ENCODE measurements around the gene SLC35F1. TPM values are rescaled to one million over a fixed set of nuclear protein-coding genes. Genes with fewer than 3 reads are reported as not detected.

The SLC35F1 gene
- polyA plus RNA-seq, 1 donor: 5.1 TPM

- H3K36me3 ChIP-seq (ENCODE audit: control insufficient read depth, insufficient read depth, low read length): no peaks in the 10 kb centered on the region
- no peaks in the 10 kb centered on the region for H3K27me3 ChIP-seq (ENCODE audit: control insufficient read depth, insufficient read depth, low read length)
- no CpG with 5 or more reads among the region's 1 CpG for WGBS (ENCODE audit: insufficient coverage, low lambda C conversion rate)
- no peaks in the 10 kb centered on the region for H3K9me3 ChIP-seq (ENCODE audit: control insufficient read depth, low read depth, low read length)
- no peak overlapping the region for H3K27ac ChIP-seq (ENCODE audit: low read length)
- no peak overlapping the region for H3K4me3 ChIP-seq (ENCODE audit: low read length)
- no peak for DNase-seq
- H3K4me1 ChIP-seq (ENCODE audit: control insufficient read depth, insufficient read depth, low read length): no peaks in the 10 kb centered on the region
Observed at GRCh38 chr6:118202517-118202916, 295.5 kb downstream of the SLC35F1 start.

- Histone ChIP-seq H3K36me3 (ENCODE audit: control insufficient read depth, insufficient read depth, low read length) (no peaks in the 10 kb centered on the region), H3K9me3 (ENCODE audit: control insufficient read depth, low read depth, low read length) (no peaks in the 10 kb centered on the region), H3K4me3 (ENCODE audit: low read length) (no peak overlapping the region), H3K27me3 (ENCODE audit: control insufficient read depth, insufficient read depth, low read length) (no peaks in the 10 kb centered on the region), H3K27ac (ENCODE audit: low read length) (no peak overlapping the region), H3K4me1 (ENCODE audit: control insufficient read depth, insufficient read depth, low read length) (no peaks in the 10 kb centered on the region)
- DNase-seq: no peak
Observed at GRCh38 chr6:118203545-118203944, 296.5 kb downstream of the SLC35F1 start.

- H3K4me3 ChIP-seq (ENCODE audit: low read length): no peak overlapping the region
- H3K27me3 ChIP-seq (ENCODE audit: control insufficient read depth, insufficient read depth, low read length): no peaks in the 10 kb centered on the region
- H3K4me1 ChIP-seq (ENCODE audit: control insufficient read depth, insufficient read depth, low read length): no peaks in the 10 kb centered on the region
- H3K9me3 ChIP-seq (ENCODE audit: control insufficient read depth, low read depth, low read length): no peaks in the 10 kb centered on the region
- DNase-seq: no peak
- WGBS (ENCODE audit: insufficient coverage, low lambda C conversion rate): no CpG with 5 or more reads among the region's 1 CpG
- no peaks in the 10 kb centered on the region for H3K36me3 ChIP-seq (ENCODE audit: control insufficient read depth, insufficient read depth, low read length)
- no peak overlapping the region for H3K27ac ChIP-seq (ENCODE audit: low read length)
Observed at GRCh38 chr6:118206221-118206620, 299.2 kb downstream of the SLC35F1 start.

- Histone ChIP-seq H3K9me3 (ENCODE audit: control insufficient read depth, low read depth, low read length) (no peaks in the 10 kb centered on the region), H3K4me1 (ENCODE audit: control insufficient read depth, insufficient read depth, low read length) (no peaks in the 10 kb centered on the region), H3K4me3 (ENCODE audit: low read length) (no peak overlapping the region), H3K36me3 (ENCODE audit: control insufficient read depth, insufficient read depth, low read length) (no peaks in the 10 kb centered on the region), H3K27ac (ENCODE audit: low read length) (no peak overlapping the region), H3K27me3 (ENCODE audit: control insufficient read depth, insufficient read depth, low read length) (no peaks in the 10 kb centered on the region)
- WGBS (ENCODE audit: insufficient coverage, low lambda C conversion rate): no CpG with 5 or more reads among the region's 10 CpGs
- DNase-seq: no peak
Observed at GRCh38 chr6:118207947-118208346, 300.9 kb downstream of the SLC35F1 start.

- no peak for DNase-seq
- Histone ChIP-seq H3K4me1 (ENCODE audit: control insufficient read depth, insufficient read depth, low read length) (no peaks in the 10 kb centered on the region), H3K36me3 (ENCODE audit: control insufficient read depth, insufficient read depth, low read length) (no peaks in the 10 kb centered on the region), H3K4me3 (ENCODE audit: low read length) (no peak overlapping the region), H3K9me3 (ENCODE audit: control insufficient read depth, low read depth, low read length) (no peaks in the 10 kb centered on the region), H3K27ac (ENCODE audit: low read length) (no peak overlapping the region), H3K27me3 (ENCODE audit: control insufficient read depth, insufficient read depth, low read length) (no peaks in the 10 kb centered on the region)
- no CpG with 5 or more reads among the region's 4 CpGs for WGBS (ENCODE audit: insufficient coverage, low lambda C conversion rate)
Observed at GRCh38 chr6:118212451-118213173, 305.5 kb downstream of the SLC35F1 start.

- H3K27me3 ChIP-seq (ENCODE audit: control insufficient read depth, insufficient read depth, low read length): no peaks in the 10 kb centered on the region
- DNase-seq: no peak
- no peak overlapping the region for H3K27ac ChIP-seq (ENCODE audit: low read length)
- H3K9me3 ChIP-seq (ENCODE audit: control insufficient read depth, low read depth, low read length): no peaks in the 10 kb centered on the region
- H3K4me1 ChIP-seq (ENCODE audit: control insufficient read depth, insufficient read depth, low read length): no peaks in the 10 kb centered on the region
- H3K36me3 ChIP-seq (ENCODE audit: control insufficient read depth, insufficient read depth, low read length): no peaks in the 10 kb centered on the region
- 65% methylated on average over 4 of the region's 5 CpGs for whole genome bisulfite sequencing (ENCODE audit: insufficient coverage, low lambda C conversion rate)
- H3K4me3 ChIP-seq (ENCODE audit: low read length): no peak overlapping the region
Observed at GRCh38 chr6:118215269-118215668, 308.2 kb downstream of the SLC35F1 start.

- H3K27me3 ChIP-seq (ENCODE audit: control insufficient read depth, insufficient read depth, low read length): no peaks in the 10 kb centered on the region
- no peak for DNase-seq
- H3K4me1 ChIP-seq (ENCODE audit: control insufficient read depth, insufficient read depth, low read length): no peaks in the 10 kb centered on the region
- H3K27ac ChIP-seq (ENCODE audit: low read length): no peak overlapping the region
- WGBS (ENCODE audit: insufficient coverage, low lambda C conversion rate): no CpG with 5 or more reads among the region's 2 CpGs
- H3K9me3 ChIP-seq (ENCODE audit: control insufficient read depth, low read depth, low read length): no peaks in the 10 kb centered on the region
- H3K36me3 ChIP-seq (ENCODE audit: control insufficient read depth, insufficient read depth, low read length): no peaks in the 10 kb centered on the region
- no peak overlapping the region for H3K4me3 ChIP-seq (ENCODE audit: low read length)
Observed at GRCh38 chr6:118216751-118217150, 309.7 kb downstream of the SLC35F1 start.

GRCh38 chr6:118218156-118218555 is 311.1 kb downstream of the SLC35F1 start:
- no peak overlapping the region for H3K27ac ChIP-seq (ENCODE audit: low read length)

GRCh38 chr6:118220429-118221128 is 313.5 kb downstream of the SLC35F1 start:
- no peak for DNase-seq
- no peaks in the 10 kb centered on the region for H3K4me1 ChIP-seq (ENCODE audit: control insufficient read depth, insufficient read depth, low read length)
- no peaks in the 10 kb centered on the region for H3K36me3 ChIP-seq (ENCODE audit: control insufficient read depth, insufficient read depth, low read length)
- no peak overlapping the region for H3K4me3 ChIP-seq (ENCODE audit: low read length)
- H3K27me3 ChIP-seq (ENCODE audit: control insufficient read depth, insufficient read depth, low read length): no peaks in the 10 kb centered on the region
- H3K27ac ChIP-seq (ENCODE audit: low read length): no peak overlapping the region
- WGBS (ENCODE audit: insufficient coverage, low lambda C conversion rate): 80% methylated on average over 1 of the region's 2 CpGs
- no peaks in the 10 kb centered on the region for H3K9me3 ChIP-seq (ENCODE audit: control insufficient read depth, low read depth, low read length)

More at GRCh38 chr6:118218156-118218555, 311.1 kb downstream of the SLC35F1 start:
- Histone ChIP-seq H3K4me1 (ENCODE audit: control insufficient read depth, insufficient read depth, low read length) (no peaks in the 10 kb centered on the region), H3K36me3 (ENCODE audit: control insufficient read depth, insufficient read depth, low read length) (no peaks in the 10 kb centered on the region), H3K4me3 (ENCODE audit: low read length) (no peak overlapping the region), H3K27me3 (ENCODE audit: control insufficient read depth, insufficient read depth, low read length) (no peaks in the 10 kb centered on the region), H3K9me3 (ENCODE audit: control insufficient read depth, low read depth, low read length) (no peaks in the 10 kb centered on the region)
- DNase-seq: no peak
- WGBS (ENCODE audit: insufficient coverage, low lambda C conversion rate): 100% methylated on average over 1 of the region's 2 CpGs

GRCh38 chr6:118223316-118223715 is 316.3 kb downstream of the SLC35F1 start:
- no peaks in the 10 kb centered on the region for H3K9me3 ChIP-seq (ENCODE audit: control insufficient read depth, low read depth, low read length)
- no CpG with 5 or more reads among the region's 3 CpGs for WGBS (ENCODE audit: insufficient coverage, low lambda C conversion rate)
- no peak overlapping the region for H3K27ac ChIP-seq (ENCODE audit: low read length)
- no peak overlapping the region for H3K4me3 ChIP-seq (ENCODE audit: low read length)
- H3K4me1 ChIP-seq (ENCODE audit: control insufficient read depth, insufficient read depth, low read length): no peaks in the 10 kb centered on the region
- H3K27me3 ChIP-seq (ENCODE audit: control insufficient read depth, insufficient read depth, low read length): no peaks in the 10 kb centered on the region
- DNase-seq: no peak
- no peaks in the 10 kb centered on the region for H3K36me3 ChIP-seq (ENCODE audit: control insufficient read depth, insufficient read depth, low read length)

GRCh38 chr6:118228886-118229285 is 321.8 kb downstream of the SLC35F1 start:
- H3K4me3 ChIP-seq (ENCODE audit: low read length): no peak overlapping the region
- WGBS (ENCODE audit: insufficient coverage, low lambda C conversion rate): no CpG with 5 or more reads among the region's 3 CpGs
- H3K9me3 ChIP-seq (ENCODE audit: control insufficient read depth, low read depth, low read length): no peaks in the 10 kb centered on the region
- no peak for DNase-seq
- no peaks in the 10 kb centered on the region for H3K27me3 ChIP-seq (ENCODE audit: control insufficient read depth, insufficient read depth, low read length)
- no peaks in the 10 kb centered on the region for H3K4me1 ChIP-seq (ENCODE audit: control insufficient read depth, insufficient read depth, low read length)
- H3K27ac ChIP-seq (ENCODE audit: low read length): no peak overlapping the region
- no peaks in the 10 kb centered on the region for H3K36me3 ChIP-seq (ENCODE audit: control insufficient read depth, insufficient read depth, low read length)

Measured in large intestine (tissue), 3 donors.